ENCODE data around the gene MBIP.

GRCh38 chr14:36363704-36364103 lies 43.3 kb upstream of the MBIP start:
- TF ChIP-seq, protein P1, sequence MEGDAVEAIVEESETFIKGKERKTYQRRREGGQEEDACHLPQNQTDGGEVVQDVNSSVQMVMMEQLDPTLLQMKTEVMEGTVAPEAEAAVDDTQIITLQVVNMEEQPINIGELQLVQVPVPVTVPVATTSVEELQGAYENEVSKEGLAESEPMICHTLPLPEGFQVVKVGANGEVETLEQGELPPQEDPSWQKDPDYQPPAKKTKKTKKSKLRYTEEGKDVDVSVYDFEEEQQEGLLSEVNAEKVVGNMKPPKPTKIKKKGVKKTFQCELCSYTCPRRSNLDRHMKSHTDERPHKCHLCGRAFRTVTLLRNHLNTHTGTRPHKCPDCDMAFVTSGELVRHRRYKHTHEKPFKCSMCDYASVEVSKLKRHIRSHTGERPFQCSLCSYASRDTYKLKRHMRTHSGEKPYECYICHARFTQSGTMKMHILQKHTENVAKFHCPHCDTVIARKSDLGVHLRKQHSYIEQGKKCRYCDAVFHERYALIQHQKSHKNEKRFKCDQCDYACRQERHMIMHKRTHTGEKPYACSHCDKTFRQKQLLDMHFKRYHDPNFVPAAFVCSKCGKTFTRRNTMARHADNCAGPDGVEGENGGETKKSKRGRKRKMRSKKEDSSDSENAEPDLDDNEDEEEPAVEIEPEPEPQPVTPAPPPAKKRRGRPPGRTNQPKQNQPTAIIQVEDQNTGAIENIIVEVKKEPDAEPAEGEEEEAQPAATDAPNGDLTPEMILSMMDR (conservative IDR thresholded peaks at IDR 0.05 in 1 of 2, IDR thresholded peaks at IDR 0.05 in 1 of 2; ENCODE audit: low read depth in 1 of 2, low read length in 2 of 2) = no peak
- no peak for TF ChIP-seq EZH2 (IDR thresholded peaks at IDR 0.05; ENCODE audit: low read length, missing control alignments)
